ENCODE results near the gene PHACTR3.

GRCh38 chr20:59742351-59743095 lies 138.2 kb downstream of the PHACTR3 start:
- TF ChIP-seq, protein P1, sequence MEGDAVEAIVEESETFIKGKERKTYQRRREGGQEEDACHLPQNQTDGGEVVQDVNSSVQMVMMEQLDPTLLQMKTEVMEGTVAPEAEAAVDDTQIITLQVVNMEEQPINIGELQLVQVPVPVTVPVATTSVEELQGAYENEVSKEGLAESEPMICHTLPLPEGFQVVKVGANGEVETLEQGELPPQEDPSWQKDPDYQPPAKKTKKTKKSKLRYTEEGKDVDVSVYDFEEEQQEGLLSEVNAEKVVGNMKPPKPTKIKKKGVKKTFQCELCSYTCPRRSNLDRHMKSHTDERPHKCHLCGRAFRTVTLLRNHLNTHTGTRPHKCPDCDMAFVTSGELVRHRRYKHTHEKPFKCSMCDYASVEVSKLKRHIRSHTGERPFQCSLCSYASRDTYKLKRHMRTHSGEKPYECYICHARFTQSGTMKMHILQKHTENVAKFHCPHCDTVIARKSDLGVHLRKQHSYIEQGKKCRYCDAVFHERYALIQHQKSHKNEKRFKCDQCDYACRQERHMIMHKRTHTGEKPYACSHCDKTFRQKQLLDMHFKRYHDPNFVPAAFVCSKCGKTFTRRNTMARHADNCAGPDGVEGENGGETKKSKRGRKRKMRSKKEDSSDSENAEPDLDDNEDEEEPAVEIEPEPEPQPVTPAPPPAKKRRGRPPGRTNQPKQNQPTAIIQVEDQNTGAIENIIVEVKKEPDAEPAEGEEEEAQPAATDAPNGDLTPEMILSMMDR (IDR thresholded peaks at IDR 0.05), result no peak
- TF ChIP-seq EZH2 (IDR thresholded peaks at IDR 0.05), result no peak

Measured in neural progenitor cell (in vitro differentiated cells).